Measurements from ENCODE around the gene ULK4. TPM values are rescaled to one million over a fixed set of nuclear protein-coding genes. Genes with fewer than 3 reads are reported as not detected.

ULK4 gene
- total and polyA plus RNA-seq, 2 experiments from 2014 or later: 1.8 to 3.7 TPM

DNA sequence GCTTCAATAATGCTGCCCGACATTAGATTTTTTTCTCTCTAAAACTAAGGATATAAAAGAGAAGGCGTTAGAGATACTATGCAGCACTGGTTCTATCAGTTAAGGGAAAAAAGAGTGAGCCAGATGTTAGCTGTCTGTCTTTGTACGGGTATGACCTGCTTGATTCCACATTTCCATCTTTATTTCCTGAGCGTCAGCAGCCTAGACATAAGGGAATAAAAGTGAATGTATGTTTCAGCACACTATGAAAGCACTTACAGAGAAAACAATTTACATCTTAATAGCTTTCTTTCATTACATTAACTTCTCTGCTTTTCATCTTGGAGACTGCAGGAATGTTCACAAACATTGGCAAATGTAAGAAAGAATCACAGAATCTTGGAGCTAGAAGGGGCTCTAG is 443.3 kb downstream of the ULK4 start:
- TF ChIP-seq, protein P1, sequence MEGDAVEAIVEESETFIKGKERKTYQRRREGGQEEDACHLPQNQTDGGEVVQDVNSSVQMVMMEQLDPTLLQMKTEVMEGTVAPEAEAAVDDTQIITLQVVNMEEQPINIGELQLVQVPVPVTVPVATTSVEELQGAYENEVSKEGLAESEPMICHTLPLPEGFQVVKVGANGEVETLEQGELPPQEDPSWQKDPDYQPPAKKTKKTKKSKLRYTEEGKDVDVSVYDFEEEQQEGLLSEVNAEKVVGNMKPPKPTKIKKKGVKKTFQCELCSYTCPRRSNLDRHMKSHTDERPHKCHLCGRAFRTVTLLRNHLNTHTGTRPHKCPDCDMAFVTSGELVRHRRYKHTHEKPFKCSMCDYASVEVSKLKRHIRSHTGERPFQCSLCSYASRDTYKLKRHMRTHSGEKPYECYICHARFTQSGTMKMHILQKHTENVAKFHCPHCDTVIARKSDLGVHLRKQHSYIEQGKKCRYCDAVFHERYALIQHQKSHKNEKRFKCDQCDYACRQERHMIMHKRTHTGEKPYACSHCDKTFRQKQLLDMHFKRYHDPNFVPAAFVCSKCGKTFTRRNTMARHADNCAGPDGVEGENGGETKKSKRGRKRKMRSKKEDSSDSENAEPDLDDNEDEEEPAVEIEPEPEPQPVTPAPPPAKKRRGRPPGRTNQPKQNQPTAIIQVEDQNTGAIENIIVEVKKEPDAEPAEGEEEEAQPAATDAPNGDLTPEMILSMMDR (IDR thresholded peaks at IDR 0.05; ENCODE audit: low read depth, low read length): no peak
- H3K36me3 ChIP-seq: no peaks in the 10 kb centered on the region
- H3K4me3 ChIP-seq: no peak overlapping the region
- no peaks in the 10 kb centered on the region for H3K4me1 ChIP-seq (ENCODE audit: low read depth)
- DNase-seq (ENCODE audit: low read depth in 1 of 2, low spot score in 1 of 2): no peak
- H3K27me3 ChIP-seq: no peaks in the 10 kb centered on the region
- H3K27ac ChIP-seq: no peak overlapping the region
- no peaks in the 10 kb centered on the region for H3K9me3 ChIP-seq (ENCODE audit: low read depth)

DNA sequence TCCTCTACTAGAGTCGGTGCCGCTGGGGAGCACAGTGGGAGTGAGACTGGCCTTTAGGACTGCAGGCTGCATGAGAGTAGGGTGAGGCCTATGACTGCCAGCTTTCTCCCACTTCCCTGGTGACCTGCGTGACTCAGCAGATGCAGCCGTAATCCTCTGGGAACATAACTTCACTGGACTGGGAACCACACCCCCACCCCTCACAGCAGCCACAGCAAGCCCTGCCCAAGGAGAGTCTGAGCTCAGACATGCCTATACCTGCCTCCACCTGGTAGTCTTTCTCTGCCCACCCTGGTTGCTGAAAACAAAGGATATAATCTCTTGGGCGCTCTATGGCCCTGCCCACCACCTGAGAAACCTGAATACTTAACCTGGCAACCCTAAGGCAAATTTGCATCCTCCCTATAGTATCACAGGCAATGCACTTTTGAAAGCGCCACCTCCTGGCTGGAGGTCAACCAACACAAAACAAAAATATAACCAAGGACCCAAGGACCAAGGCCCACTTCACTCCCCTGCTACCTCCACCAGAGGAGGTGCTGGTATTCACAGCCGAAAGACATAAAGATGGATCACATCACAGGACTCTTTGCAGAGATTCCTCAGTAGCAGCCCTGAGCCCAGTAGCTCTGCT is 453.7 kb downstream of the ULK4 start:
- Histone ChIP-seq H3K27ac (no peak overlapping the region), H3K9me3 (ENCODE audit: low read depth) (no peaks in the 10 kb centered on the region), H3K36me3 (no peaks in the 10 kb centered on the region), H3K27me3 (no peaks in the 10 kb centered on the region), H3K4me3 (no peak overlapping the region), H3K4me1 (ENCODE audit: low read depth) (no peaks in the 10 kb centered on the region)
- no peak for DNase-seq (ENCODE audit: low read depth in 1 of 2, low spot score in 1 of 2)
- TF ChIP-seq, protein P1 (IDR thresholded peaks at IDR 0.05; ENCODE audit: low read depth, low read length): no peak

DNA sequence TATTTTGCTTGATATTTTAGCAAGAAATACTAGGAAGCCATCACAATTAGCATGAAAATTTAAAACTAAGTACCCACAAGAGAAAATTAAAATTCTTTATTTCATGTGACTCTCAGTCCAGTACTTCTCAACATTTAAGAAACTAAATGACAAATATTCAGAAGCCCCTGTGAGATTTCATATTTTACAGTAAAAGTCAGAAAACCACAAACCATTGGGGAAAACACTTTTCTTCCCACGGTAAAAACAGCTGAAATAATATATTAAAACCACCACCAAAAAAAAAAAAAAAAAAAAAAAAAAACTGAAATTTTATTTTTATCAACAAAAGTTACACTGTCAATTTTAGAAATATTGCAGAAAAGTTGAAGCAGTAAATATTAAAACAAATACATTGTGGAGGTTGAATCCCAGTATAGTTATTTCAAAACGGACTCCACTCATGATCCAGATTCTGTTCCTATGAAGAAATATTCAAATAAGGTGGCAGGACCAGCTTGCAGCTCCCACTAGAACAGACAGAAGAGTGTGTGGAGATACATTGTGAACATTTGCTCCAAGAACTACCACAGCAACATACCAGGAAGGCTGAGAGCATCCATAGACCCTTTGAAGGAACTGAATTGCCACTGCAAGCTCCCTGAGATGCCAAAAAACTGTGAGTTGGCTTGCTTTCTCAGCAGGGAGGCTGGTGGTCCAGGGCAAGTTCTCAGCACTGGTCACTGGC is 454.4 kb downstream of the ULK4 start:
- H3K36me3 ChIP-seq: no peaks in the 10 kb centered on the region
- no peak for DNase-seq (ENCODE audit: low read depth in 1 of 2, low spot score in 1 of 2)
- TF ChIP-seq, protein P1 (IDR thresholded peaks at IDR 0.05; ENCODE audit: low read depth, low read length): no peak
- H3K27ac ChIP-seq: no peak overlapping the region
- no peaks in the 10 kb centered on the region for H3K27me3 ChIP-seq
- no peaks in the 10 kb centered on the region for H3K9me3 ChIP-seq (ENCODE audit: low read depth)
- no peaks in the 10 kb centered on the region for H3K4me1 ChIP-seq (ENCODE audit: low read depth)
- no peak overlapping the region for H3K4me3 ChIP-seq

DNA sequence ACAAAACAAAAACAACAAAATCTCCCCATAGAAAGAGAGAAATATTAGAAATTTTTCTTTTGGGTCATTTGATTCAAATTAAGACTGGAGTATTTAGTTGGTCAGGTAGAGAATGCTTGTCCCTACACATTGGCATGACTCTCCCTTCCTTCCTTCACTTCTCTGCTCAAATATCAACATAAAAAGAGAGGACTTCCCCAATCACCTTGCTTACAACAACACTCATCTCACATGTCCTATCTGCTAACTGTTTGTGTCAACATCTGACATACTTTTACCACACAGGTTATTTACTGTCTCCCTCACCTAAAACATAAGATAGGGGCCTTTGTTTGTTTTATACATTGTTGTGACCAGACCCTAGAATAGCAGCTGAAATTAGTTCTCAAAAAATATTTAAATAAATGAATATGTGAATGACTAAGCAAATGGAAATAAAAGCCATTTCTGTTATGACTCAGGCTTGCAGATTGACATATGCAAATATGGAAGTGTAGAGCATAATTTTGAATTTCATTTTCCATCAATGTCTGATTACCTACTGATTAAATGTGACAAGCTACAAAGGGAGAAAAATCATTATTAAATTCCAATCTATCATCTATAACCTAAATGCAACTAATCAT is 457.8 kb downstream of the ULK4 start:
- Histone ChIP-seq H3K9me3 (ENCODE audit: low read depth) (no peaks in the 10 kb centered on the region), H3K27me3 (no peaks in the 10 kb centered on the region), H3K4me3 (no peak overlapping the region), H3K36me3 (no peaks in the 10 kb centered on the region), H3K27ac (no peak overlapping the region), H3K4me1 (ENCODE audit: low read depth) (no peaks in the 10 kb centered on the region)
- no peak for DNase-seq (ENCODE audit: low read depth in 1 of 2, low spot score in 1 of 2)
- TF ChIP-seq, protein P1 (IDR thresholded peaks at IDR 0.05; ENCODE audit: low read depth, low read length): no peak

DNA sequence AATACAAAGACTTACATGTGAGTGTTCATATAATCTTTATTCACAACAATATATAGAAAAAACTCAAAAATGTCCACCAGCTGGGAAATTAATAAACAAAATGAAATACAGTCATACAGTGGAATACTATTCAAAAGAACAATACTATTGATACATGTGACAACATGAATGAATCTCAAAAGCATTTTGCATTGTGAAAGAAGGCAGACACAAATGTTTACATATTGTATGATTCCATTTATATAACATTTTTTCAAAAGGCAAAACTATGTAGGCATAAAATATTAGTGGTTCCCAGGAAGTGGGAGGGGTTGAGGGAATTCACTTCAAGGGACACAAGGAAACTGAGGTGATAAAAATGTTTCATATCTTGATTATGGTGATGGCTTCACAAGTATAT is 459.4 kb downstream of the ULK4 start:
- H3K9me3 ChIP-seq (ENCODE audit: low read depth): no peaks in the 10 kb centered on the region

More for the DNA sequence above, 459.4 kb downstream of the ULK4 start:
- Histone ChIP-seq H3K27me3 (no peaks in the 10 kb centered on the region), H3K27ac (no peak overlapping the region), H3K4me3 (no peak overlapping the region), H3K36me3 (no peaks in the 10 kb centered on the region), H3K4me1 (ENCODE audit: low read depth) (peaks cover 5% of the 10 kb centered on the region)
- no peak for DNase-seq (ENCODE audit: low read depth in 1 of 2, low spot score in 1 of 2)
- TF ChIP-seq, protein P1 (IDR thresholded peaks at IDR 0.05; ENCODE audit: low read depth, low read length): no peak

Data from cardiac muscle cell (in vitro differentiated cells and primary cell).